Duodenal mucosa (tissue), 2 donors: ENCODE data around the gene MYLK4.

Experiments used
- H3K27ac ChIP-seq: one replicate; pipeline ENCODE4 v1.7.0; 2013; ENCODE audit warnings: low read depth, low read length
- H3K27me3 ChIP-seq, 2 donors: one replicate each; pipeline ENCODE4 v1.7.0; 2013; ENCODE audit warnings: low read length in 2 of 2, control low read depth in 1 of 2; ENCODE audit not compliant: insufficient read depth in 2 of 2, control insufficient read depth in 1 of 2
- H3K36me3 ChIP-seq, 2 donors: one replicate each; pipeline ENCODE4 v1.7.0; 2013; ENCODE audit warnings: low read length in 2 of 2, control low read depth in 1 of 2; ENCODE audit not compliant: insufficient read depth in 2 of 2, control insufficient read depth in 1 of 2
- H3K4me1 ChIP-seq, 2 donors: one replicate each; pipeline ENCODE4 v1.7.0; 2013; ENCODE audit warnings: low read length in 2 of 2, control low read depth in 1 of 2; ENCODE audit not compliant: insufficient read depth in 2 of 2, control insufficient read depth in 1 of 2
- H3K4me3 ChIP-seq, 2 donors: one replicate each; pipeline ENCODE4 v1.7.0; 2013; ENCODE audit warnings: low read length in 2 of 2, low read depth in 1 of 2
- H3K9ac ChIP-seq, 2 donors: one replicate each; pipeline ENCODE4 v1.7.0; 2013; ENCODE audit warnings: low read length in 2 of 2, low read depth in 1 of 2
- H3K9me3 ChIP-seq, 2 donors: one replicate each; pipeline ENCODE4 v1.7.0; 2013; ENCODE audit warnings: low read length in 2 of 2, control low read depth in 1 of 2; ENCODE audit not compliant: control insufficient read depth in 1 of 2

Gene MYLK4

GRCh38 chr6:2725999-2726567 is 24.6 kb downstream of the MYLK4 start:
- Histone ChIP-seq H3K27ac (no peak overlapping the region), H3K27me3 (no peaks in the 10 kb centered on the region), H3K9ac (no peak overlapping the region), H3K4me1 (no peaks in the 10 kb centered on the region), H3K9me3 (no peaks in the 10 kb centered on the region), H3K36me3 (no peaks in the 10 kb centered on the region), H3K4me3 (no peak overlapping the region)

GRCh38 chr6:2725364-2725988 is 25.2 kb downstream of the MYLK4 start:
- Histone ChIP-seq H3K4me1 (no peaks in the 10 kb centered on the region), H3K36me3 (no peaks in the 10 kb centered on the region), H3K27ac (no peak overlapping the region), H3K4me3 (no peak overlapping the region), H3K9ac (no peak overlapping the region), H3K9me3 (no peaks in the 10 kb centered on the region), H3K27me3 (no peaks in the 10 kb centered on the region)

GRCh38 chr6:2721219-2721618 is 29.5 kb downstream of the MYLK4 start:
- Histone ChIP-seq H3K4me3 (no peak overlapping the region), H3K36me3 (no peaks in the 10 kb centered on the region), H3K4me1 (peaks cover 0 to 11% of the 10 kb centered on the region in 2 donors), H3K27me3 (no peaks in the 10 kb centered on the region), H3K27ac (no peak overlapping the region), H3K9ac (no peak overlapping the region), H3K9me3 (no peaks in the 10 kb centered on the region)

GRCh38 chr6:2719093-2719455 is 31.6 kb downstream of the MYLK4 start:
- H3K4me3 ChIP-seq = no peak overlapping the region
- no peaks in the 10 kb centered on the region for H3K36me3 ChIP-seq
- H3K27ac ChIP-seq = no peak overlapping the region
- no peak overlapping the region for H3K9ac ChIP-seq
- H3K9me3 ChIP-seq = no peaks in the 10 kb centered on the region
- no peaks in the 10 kb centered on the region for H3K27me3 ChIP-seq
- peaks cover 3 to 16% of the 10 kb centered on the region in 2 donors for H3K4me1 ChIP-seq

- H3K4me3 ChIP-seq = no peak overlapping the region
- peaks cover 3 to 16% of the 10 kb centered on the region in 2 donors for H3K4me1 ChIP-seq
- no peak overlapping the region for H3K9ac ChIP-seq
- no peaks in the 10 kb centered on the region for H3K27me3 ChIP-seq
- no peaks in the 10 kb centered on the region for H3K9me3 ChIP-seq
- H3K36me3 ChIP-seq = no peaks in the 10 kb centered on the region
- H3K27ac ChIP-seq = no peak overlapping the region
Observed at GRCh38 chr6:2718334-2719092, 32.2 kb downstream of the MYLK4 start.

GRCh38 chr6:2716936-2717700 is 33.6 kb downstream of the MYLK4 start:
- no peak overlapping the region for H3K4me3 ChIP-seq
- no peaks in the 10 kb centered on the region for H3K27me3 ChIP-seq
- H3K36me3 ChIP-seq = no peaks in the 10 kb centered on the region
- H3K4me1 ChIP-seq = peaks cover 3 to 16% of the 10 kb centered on the region in 2 donors
- H3K9ac ChIP-seq = no peak overlapping the region
- no peaks in the 10 kb centered on the region for H3K9me3 ChIP-seq
- H3K27ac ChIP-seq = no peak overlapping the region

- peaks cover 3 to 16% of the 10 kb centered on the region in 2 donors for H3K4me1 ChIP-seq
- H3K4me3 ChIP-seq = no peak overlapping the region
- H3K36me3 ChIP-seq = no peaks in the 10 kb centered on the region
- no peak overlapping the region for H3K27ac ChIP-seq
- peaks cover 4 to 8% of the 10 kb centered on the region in 2 donors for H3K9me3 ChIP-seq
- no peaks in the 10 kb centered on the region for H3K27me3 ChIP-seq
- H3K9ac ChIP-seq = no peak overlapping the region
Observed at GRCh38 chr6:2715737-2716136, 35.0 kb downstream of the MYLK4 start.

- Histone ChIP-seq H3K27me3 (no peaks in the 10 kb centered on the region), H3K4me3 (no peak overlapping the region), H3K36me3 (no peaks in the 10 kb centered on the region), H3K27ac (no peak overlapping the region), H3K9ac (no peak overlapping the region), H3K9me3 (peaks cover 4 to 15% of the 10 kb centered on the region in 2 donors), H3K4me1 (peaks cover 3 to 16% of the 10 kb centered on the region in 2 donors)
Observed at GRCh38 chr6:2714111-2714895, 36.4 kb downstream of the MYLK4 start.

GRCh38 chr6:2713473-2714110 is 37.1 kb downstream of the MYLK4 start:
- H3K9ac ChIP-seq = no peak overlapping the region

More at GRCh38 chr6:2713473-2714110, 37.1 kb downstream of the MYLK4 start:
- peaks cover 3 to 16% of the 10 kb centered on the region in 2 donors for H3K4me1 ChIP-seq
- H3K27me3 ChIP-seq = no peaks in the 10 kb centered on the region
- H3K36me3 ChIP-seq = no peaks in the 10 kb centered on the region
- H3K9me3 ChIP-seq = peaks cover 4 to 15% of the 10 kb centered on the region in 2 donors
- H3K4me3 ChIP-seq = no peak overlapping the region
- no peak overlapping the region for H3K27ac ChIP-seq
